ENCODE results near the gene TUT4.

DNA sequence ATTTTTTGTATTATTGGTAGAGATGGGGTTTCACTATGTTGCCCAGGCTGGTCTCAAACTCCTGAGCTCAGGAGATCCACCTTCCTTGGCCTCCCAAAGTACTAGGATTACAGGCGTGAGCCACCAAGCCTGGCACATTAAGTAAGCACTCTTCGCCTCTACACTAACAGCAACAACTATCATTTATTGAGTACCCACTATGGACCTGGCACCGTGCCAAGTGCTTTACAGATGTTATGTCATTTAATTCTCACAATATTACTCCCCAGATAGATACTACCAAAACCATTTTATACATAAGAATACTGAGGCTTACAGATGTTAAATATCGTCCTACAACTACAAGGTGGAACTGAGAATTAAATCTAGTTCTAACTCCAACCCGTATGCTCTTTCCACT is 50.1 kb downstream of the TUT4 start:
- TF ChIP-seq POLR2AphosphoS5 (IDR thresholded peaks at IDR 0.05; ENCODE audit: low read depth, low read length) (no peak), REST (IDR thresholded peaks at IDR 0.05; ENCODE audit: insufficient read depth in 1 of 2, low read depth in 2 of 2, low read length in 2 of 2) (no peak), SIN3A (IDR thresholded peaks at IDR 0.05; ENCODE audit: borderline replicate concordance, insufficient read depth, low read length) (no peak)

All from PFSK-1 (cell line).